ENCODE measurements around the gene CXXC5. TPM values are rescaled to one million over a fixed set of nuclear protein-coding genes. Genes with fewer than 3 reads are reported as not detected.

CXXC5 gene
- total RNA-seq, 1 experiment from 2014 or later = 92.3 TPM

GRCh38 chr5:139630855-139631254 lies 17.3 kb upstream of the CXXC5 start:
- no peak for DNase-seq
- peaks cover 94% of the 10 kb centered on the region for H3K36me3 Mint-ChIP-seq (ENCODE audit: insufficient read depth, unreplicated experiment)
- no peak overlapping the region for H3K4me3 Mint-ChIP-seq (ENCODE audit: unreplicated experiment)
- H3K9me3 Mint-ChIP-seq (ENCODE audit: unreplicated experiment) = no peaks in the 10 kb centered on the region
- no TSS peak for BruUV-seq (replicated peaks)
- CTCF ChIA-PET = interaction anchor here (0.8 kb wide), 1 partner anchor 19 kb away, joined by 3 read pairs; no protein-coding TSS in a partner anchor
- Histone ChIP-seq H3K27me3 (replicated peaks; ENCODE audit: control insufficient read depth, insufficient read depth, low read length) (no peaks in the 10 kb centered on the region), H3K36me3 (ENCODE audit: control insufficient read depth, insufficient read depth, low read length) (peaks cover 2% of the 10 kb centered on the region; the same call in 1 of the 2 replicates), H3K4me3 (ENCODE audit: low read depth, low read length) (no peak overlapping the region), H3K4me1 (peaks cover 1% of the 10 kb centered on the region; the same call in 1 of the 2 replicates), H3K9me3 (no peaks in the 10 kb centered on the region)
- intact Hi-C loops (cut with micrococcal nuclease; ENCODE audit: unreplicated experiment) = no loop called here
- no peaks in the 10 kb centered on the region for H3K27me3 Mint-ChIP-seq (ENCODE audit: insufficient read depth, unreplicated experiment)
- no peak for TF ChIP-seq CTCF (IDR thresholded peaks at IDR 0.05; ENCODE audit: insufficient read depth in 1 of 2, low read depth in 1 of 2, low read length in 1 of 2, severe bottlenecking in 1 of 2, unreplicated experiment in 1 of 2)
- POLR2A ChIA-PET = interaction anchor here (1.0 kb wide), 1 partner anchor 70 kb away, joined by 4 read pairs; no protein-coding TSS in a partner anchor
- H3K27ac Mint-ChIP-seq (ENCODE audit: unreplicated experiment) = no peak overlapping the region
- peaks cover 10% of the 10 kb centered on the region for H3K4me1 Mint-ChIP-seq (ENCODE audit: low read depth, unreplicated experiment)

DNA sequence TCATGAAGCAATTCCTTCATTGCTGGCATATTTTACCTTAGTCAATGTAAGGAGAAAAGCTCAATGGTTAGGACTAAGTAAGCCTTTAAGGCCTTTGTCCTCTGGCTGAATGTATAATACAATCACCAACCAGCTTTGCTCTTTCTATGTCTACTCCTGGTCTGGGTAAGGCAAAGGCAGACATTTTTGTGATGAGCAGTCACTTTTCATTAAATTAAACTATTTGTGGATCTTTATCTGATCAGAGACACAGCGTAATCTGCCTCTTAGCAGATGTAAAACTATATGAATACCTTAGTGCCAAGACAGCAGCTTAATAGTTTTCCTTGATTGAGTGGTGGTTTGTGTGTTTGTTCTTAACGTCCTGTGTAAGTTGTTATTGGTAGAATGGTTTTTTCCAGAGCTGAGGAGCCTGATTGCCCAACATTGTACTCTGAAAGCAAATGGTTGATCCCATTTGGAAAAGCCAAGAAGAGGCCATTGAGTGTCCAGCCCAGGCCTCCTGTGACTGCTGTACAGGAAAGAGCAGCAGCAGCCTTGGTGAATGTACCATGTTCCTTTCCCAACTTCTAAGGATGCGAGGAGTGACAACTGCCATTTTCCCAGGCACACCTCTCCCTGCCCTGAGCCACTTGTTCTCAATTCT lies 16.5 kb upstream of the CXXC5 start:
- H3K27ac Mint-ChIP-seq (ENCODE audit: unreplicated experiment) = no peak overlapping the region
- no peaks in the 10 kb centered on the region for H3K9me3 Mint-ChIP-seq (ENCODE audit: unreplicated experiment)
- Histone ChIP-seq H3K27me3 (replicated peaks; ENCODE audit: control insufficient read depth, insufficient read depth, low read length) (no peaks in the 10 kb centered on the region), H3K4me1 (peaks cover 6% of the 10 kb centered on the region; the same call in 1 of the 2 replicates), H3K4me3 (ENCODE audit: low read depth, low read length) (no peak overlapping the region), H3K9me3 (no peaks in the 10 kb centered on the region), H3K36me3 (ENCODE audit: control insufficient read depth, insufficient read depth, low read length) (no peaks in the 10 kb centered on the region; the same call in 1 of the 2 replicates)
- H3K4me3 Mint-ChIP-seq (ENCODE audit: unreplicated experiment) = no peak overlapping the region
- TF ChIP-seq CTCF (IDR thresholded peaks at IDR 0.05; ENCODE audit: insufficient read depth in 1 of 2, low read depth in 1 of 2, low read length in 1 of 2, severe bottlenecking in 1 of 2, unreplicated experiment in 1 of 2) = no peak
- no peak for DNase-seq
- H3K36me3 Mint-ChIP-seq (ENCODE audit: insufficient read depth, unreplicated experiment) = peaks cover 96% of the 10 kb centered on the region
- CTCF ChIA-PET = interaction anchor here (0.5 to 5.2 kb wide), 3 partner anchors 19 to 134 kb away, joined by 3 to 46 read pairs (median 3); no protein-coding TSS in a partner anchor
- intact Hi-C loops (cut with micrococcal nuclease; ENCODE audit: unreplicated experiment) = no loop called here
- BruUV-seq (replicated peaks) = no TSS peak
- no peaks in the 10 kb centered on the region for H3K27me3 Mint-ChIP-seq (ENCODE audit: insufficient read depth, unreplicated experiment)
- POLR2A ChIA-PET = interaction anchor here (1.0 kb wide), 1 partner anchor 70 kb away, joined by 4 read pairs; no protein-coding TSS in a partner anchor
- peaks cover 18% of the 10 kb centered on the region for H3K4me1 Mint-ChIP-seq (ENCODE audit: low read depth, unreplicated experiment)

- Mint-ChIP-seq H3K9me3 (ENCODE audit: unreplicated experiment) (no peaks in the 10 kb centered on the region), H3K36me3 (ENCODE audit: insufficient read depth, unreplicated experiment) (peaks cover 92% of the 10 kb centered on the region), H3K4me1 (ENCODE audit: low read depth, unreplicated experiment) (peaks cover 23% of the 10 kb centered on the region), H3K4me3 (ENCODE audit: unreplicated experiment) (no peak overlapping the region), H3K27ac (ENCODE audit: unreplicated experiment) (peak overlapping the region; percentile 53), H3K27me3 (ENCODE audit: insufficient read depth, unreplicated experiment) (no peaks in the 10 kb centered on the region)
- POLR2A ChIA-PET = interaction anchor here (1.3 kb wide), 1 partner anchor 68 kb away, joined by 4 read pairs; no protein-coding TSS in a partner anchor
- Histone ChIP-seq H3K4me1 (peaks cover 10% of the 10 kb centered on the region; the same call in 1 of the 2 replicates), H3K36me3 (ENCODE audit: control insufficient read depth, insufficient read depth, low read length) (no peaks in the 10 kb centered on the region), H3K9me3 (no peaks in the 10 kb centered on the region), H3K4me3 (ENCODE audit: low read depth, low read length) (no peak overlapping the region), H3K27me3 (replicated peaks; ENCODE audit: control insufficient read depth, insufficient read depth, low read length) (no peaks in the 10 kb centered on the region)
- TF ChIP-seq CTCF (IDR thresholded peaks at IDR 0.05; ENCODE audit: insufficient read depth in 1 of 2, low read depth in 1 of 2, low read length in 1 of 2, severe bottlenecking in 1 of 2, unreplicated experiment in 1 of 2) = peak; percentile 93 to 96
- intact Hi-C loops (cut with micrococcal nuclease; ENCODE audit: unreplicated experiment) = loop anchor here (1.0 kb wide), 3 partner anchors 17 to 132 kb away; no protein-coding TSS in a partner anchor
- BruUV-seq (replicated peaks) = no TSS peak
- DNase-seq = peak; percentile 75 to 76
- CTCF ChIA-PET = interaction anchor here (0.8 to 5.2 kb wide), 13 partner anchors 9 to 133 kb away, joined by 3 to 46 read pairs (median 5); partner anchors contain the start of gene CXXC5
These were observed 14.7 kb upstream of the CXXC5 start for GRCh38 chr5:139633295-139634027.

All from Caco-2 (cell line).